Measurements from ENCODE around the gene MARK3. TPM values are rescaled to one million over a fixed set of nuclear protein-coding genes. Genes with fewer than 3 reads are reported as not detected.

Gene MARK3
- total RNA-seq, 1 experiment from 2014 or later: 72.5 TPM

GRCh38 chr14:103449634-103450161 lies 64.5 kb downstream of the MARK3 start:
- intact Hi-C loops (cut with micrococcal nuclease): no loop called here
- ChIA-PET CTCF (no interaction called here), POLR2A (interaction anchor here (1.3 kb wide), 1 partner anchor 116 kb away, joined by 3 read pairs; the partner anchor contains the start of gene EIF5), RAD21 (ENCODE audit: low non-redundant PET in 1 of 2, low total read pairs in 2 of 2, uncharacterized antibody in 2 of 2, unreplicated experiment in 2 of 2) (no interaction called here)
- H3K9ac ChIP-seq (ENCODE audit: low read length): no peak overlapping the region
- no peak overlapping the region for H3K4me3 ChIP-seq (replicated peaks in 1 of 2; ENCODE audit: low read depth in 1 of 2, low read length in 2 of 2)
- peaks cover 2 to 3% of the 10 kb centered on the region in 2 experiments; a peak in 1 of 4 replicates for H3K36me3 ChIP-seq (ENCODE audit: control insufficient read depth in 1 of 2, insufficient read depth in 2 of 2, low read length in 2 of 2)
- DNase-seq (ENCODE audit: low read depth, low spot score) (no peak), ATAC-seq (no peak)
- H4K20me1 ChIP-seq (ENCODE audit: insufficient read depth): peaks cover 12% of the 10 kb centered on the region; the same call in 1 of the 2 replicates
- H3K27ac ChIP-seq (ENCODE audit: low read depth, low read length): no peak overlapping the region
- H3K4me1 ChIP-seq (ENCODE audit: control insufficient read depth in 1 of 2, insufficient read depth in 2 of 2, low read length in 2 of 2): no peaks in the 10 kb centered on the region
- no peak overlapping the region for H2AFZ ChIP-seq (ENCODE audit: low read depth, low read length, poor library complexity, severe bottlenecking)
- peaks cover 78% of the 10 kb centered on the region for H3K79me2 ChIP-seq (ENCODE audit: insufficient read depth, low read length)
- H3K9me3 ChIP-seq (ENCODE audit: control insufficient read depth in 1 of 2, insufficient read depth in 1 of 2, low read depth in 1 of 2, low read length in 2 of 2): no peaks in the 10 kb centered on the region
- BruUV-seq (replicated peaks): no TSS peak
- H3K4me2 ChIP-seq (ENCODE audit: low read length): no peak overlapping the region
- no peaks in the 10 kb centered on the region for H3K27me3 ChIP-seq (ENCODE audit: insufficient read depth, low read length)
- TF ChIP-seq JUND (IDR thresholded peaks at IDR 0.05) (no peak), POLR2A (IDR thresholded peaks at IDR 0.05; ENCODE audit: borderline replicate concordance, extremely low read depth, insufficient read depth, insufficient read length) (no peak), ZBTB33 (IDR thresholded peaks at IDR 0.05; ENCODE audit: extremely low read depth, insufficient replicate concordance, low read length) (no peak), SIN3A (IDR thresholded peaks at IDR 0.05; ENCODE audit: low read depth) (no peak), EZH2phosphoT487 (IDR thresholded peaks at IDR 0.05; ENCODE audit: borderline replicate concordance) (no peak), ELF1 (IDR thresholded peaks at IDR 0.05; ENCODE audit: borderline replicate concordance, low read depth) (no peak), EZH2 (IDR thresholded peaks at IDR 0.05) (no peak), TCF7L2 (IDR thresholded peaks at IDR 0.05; ENCODE audit: borderline replicate concordance, extremely low read depth, insufficient read depth, insufficient read length) (no peak), CEBPB (IDR thresholded peaks at IDR 0.05; ENCODE audit: low read depth) (no peak), SRF (IDR thresholded peaks at IDR 0.05; ENCODE audit: low read depth) (no peak), ZNF274 (IDR thresholded peaks at IDR 0.05; ENCODE audit: low read depth, low read length) (no peak), RAD21 (IDR thresholded peaks at IDR 0.05; ENCODE audit: low read depth) (no peak), EGR1 (IDR thresholded peaks at IDR 0.05; ENCODE audit: low read depth) (no peak), CBX3 (IDR thresholded peaks at IDR 0.05; ENCODE audit: low read depth) (no peak)
- TF ChIP-seq, protein P1, sequence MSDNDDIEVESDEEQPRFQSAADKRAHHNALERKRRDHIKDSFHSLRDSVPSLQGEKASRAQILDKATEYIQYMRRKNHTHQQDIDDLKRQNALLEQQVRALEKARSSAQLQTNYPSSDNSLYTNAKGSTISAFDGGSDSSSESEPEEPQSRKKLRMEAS (IDR thresholded peaks at IDR 0.05): no peak
- TF ChIP-seq, protein P2, sequence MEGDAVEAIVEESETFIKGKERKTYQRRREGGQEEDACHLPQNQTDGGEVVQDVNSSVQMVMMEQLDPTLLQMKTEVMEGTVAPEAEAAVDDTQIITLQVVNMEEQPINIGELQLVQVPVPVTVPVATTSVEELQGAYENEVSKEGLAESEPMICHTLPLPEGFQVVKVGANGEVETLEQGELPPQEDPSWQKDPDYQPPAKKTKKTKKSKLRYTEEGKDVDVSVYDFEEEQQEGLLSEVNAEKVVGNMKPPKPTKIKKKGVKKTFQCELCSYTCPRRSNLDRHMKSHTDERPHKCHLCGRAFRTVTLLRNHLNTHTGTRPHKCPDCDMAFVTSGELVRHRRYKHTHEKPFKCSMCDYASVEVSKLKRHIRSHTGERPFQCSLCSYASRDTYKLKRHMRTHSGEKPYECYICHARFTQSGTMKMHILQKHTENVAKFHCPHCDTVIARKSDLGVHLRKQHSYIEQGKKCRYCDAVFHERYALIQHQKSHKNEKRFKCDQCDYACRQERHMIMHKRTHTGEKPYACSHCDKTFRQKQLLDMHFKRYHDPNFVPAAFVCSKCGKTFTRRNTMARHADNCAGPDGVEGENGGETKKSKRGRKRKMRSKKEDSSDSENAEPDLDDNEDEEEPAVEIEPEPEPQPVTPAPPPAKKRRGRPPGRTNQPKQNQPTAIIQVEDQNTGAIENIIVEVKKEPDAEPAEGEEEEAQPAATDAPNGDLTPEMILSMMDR (IDR thresholded peaks at IDR 0.05 in 2 of 3, conservative IDR thresholded peaks at IDR 0.05 in 1 of 3; ENCODE audit: borderline replicate concordance in 1 of 3, insufficient read depth in 1 of 3, low read depth in 2 of 3, low read length in 2 of 3): no peak
- TF ChIP-seq, protein P3, sequence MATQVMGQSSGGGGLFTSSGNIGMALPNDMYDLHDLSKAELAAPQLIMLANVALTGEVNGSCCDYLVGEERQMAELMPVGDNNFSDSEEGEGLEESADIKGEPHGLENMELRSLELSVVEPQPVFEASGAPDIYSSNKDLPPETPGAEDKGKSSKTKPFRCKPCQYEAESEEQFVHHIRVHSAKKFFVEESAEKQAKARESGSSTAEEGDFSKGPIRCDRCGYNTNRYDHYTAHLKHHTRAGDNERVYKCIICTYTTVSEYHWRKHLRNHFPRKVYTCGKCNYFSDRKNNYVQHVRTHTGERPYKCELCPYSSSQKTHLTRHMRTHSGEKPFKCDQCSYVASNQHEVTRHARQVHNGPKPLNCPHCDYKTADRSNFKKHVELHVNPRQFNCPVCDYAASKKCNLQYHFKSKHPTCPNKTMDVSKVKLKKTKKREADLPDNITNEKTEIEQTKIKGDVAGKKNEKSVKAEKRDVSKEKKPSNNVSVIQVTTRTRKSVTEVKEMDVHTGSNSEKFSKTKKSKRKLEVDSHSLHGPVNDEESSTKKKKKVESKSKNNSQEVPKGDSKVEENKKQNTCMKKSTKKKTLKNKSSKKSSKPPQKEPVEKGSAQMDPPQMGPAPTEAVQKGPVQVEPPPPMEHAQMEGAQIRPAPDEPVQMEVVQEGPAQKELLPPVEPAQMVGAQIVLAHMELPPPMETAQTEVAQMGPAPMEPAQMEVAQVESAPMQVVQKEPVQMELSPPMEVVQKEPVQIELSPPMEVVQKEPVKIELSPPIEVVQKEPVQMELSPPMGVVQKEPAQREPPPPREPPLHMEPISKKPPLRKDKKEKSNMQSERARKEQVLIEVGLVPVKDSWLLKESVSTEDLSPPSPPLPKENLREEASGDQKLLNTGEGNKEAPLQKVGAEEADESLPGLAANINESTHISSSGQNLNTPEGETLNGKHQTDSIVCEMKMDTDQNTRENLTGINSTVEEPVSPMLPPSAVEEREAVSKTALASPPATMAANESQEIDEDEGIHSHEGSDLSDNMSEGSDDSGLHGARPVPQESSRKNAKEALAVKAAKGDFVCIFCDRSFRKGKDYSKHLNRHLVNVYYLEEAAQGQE (IDR thresholded peaks at IDR 0.05; ENCODE audit: low read depth): no peak
- H3K9me2 ChIP-seq (ENCODE audit: insufficient read depth): no peaks in the 10 kb centered on the region
